GM18861 (cell line): ENCODE measurements around the gene SLC44A4.
"Not testable (repeated sequence)": the region's sequence is repeated elsewhere in the genome, so short reads cannot be mapped to it uniquely, and the experiment has no call there.

Source experiments
- ATAC-seq: cut with Tn5 transposase; IDR thresholded peaks from one replicate; pipeline ENCODE4 v1.9.1; 2021; ENCODE audit not compliant: unreplicated experiment

SLC44A4 gene

GRCh38 chr6:31830886-31831335 is 47.9 kb downstream of the SLC44A4 start:
- ATAC-seq, result no peak

DNA sequence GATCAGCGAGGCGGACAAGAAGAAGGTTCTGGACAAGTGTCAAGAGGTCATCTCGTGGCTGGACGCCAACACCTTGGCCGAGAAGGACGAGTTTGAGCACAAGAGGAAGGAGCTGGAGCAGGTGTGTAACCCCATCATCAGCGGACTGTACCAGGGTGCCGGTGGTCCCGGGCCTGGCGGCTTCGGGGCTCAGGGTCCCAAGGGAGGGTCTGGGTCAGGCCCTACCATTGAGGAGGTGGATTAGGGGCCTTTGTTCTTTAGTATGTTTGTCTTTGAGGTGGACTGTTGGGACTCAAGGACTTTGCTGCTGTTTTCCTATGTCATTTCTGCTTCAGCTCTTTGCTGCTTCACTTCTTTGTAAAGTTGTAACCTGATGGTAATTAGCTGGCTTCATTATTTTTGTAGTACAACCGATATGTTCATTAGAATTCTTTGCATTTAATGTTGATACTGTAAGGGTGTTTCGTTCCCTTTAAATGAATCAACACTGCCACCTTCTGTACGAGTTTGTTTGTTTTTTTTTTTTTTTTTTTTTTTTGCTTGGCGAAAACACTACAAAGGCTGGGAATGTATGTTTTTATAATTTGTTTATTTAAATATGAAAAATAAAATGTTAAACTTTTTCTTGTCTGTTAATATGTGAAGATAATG is 49.0 kb downstream of the SLC44A4 start:
- no peak for ATAC-seq

DNA sequence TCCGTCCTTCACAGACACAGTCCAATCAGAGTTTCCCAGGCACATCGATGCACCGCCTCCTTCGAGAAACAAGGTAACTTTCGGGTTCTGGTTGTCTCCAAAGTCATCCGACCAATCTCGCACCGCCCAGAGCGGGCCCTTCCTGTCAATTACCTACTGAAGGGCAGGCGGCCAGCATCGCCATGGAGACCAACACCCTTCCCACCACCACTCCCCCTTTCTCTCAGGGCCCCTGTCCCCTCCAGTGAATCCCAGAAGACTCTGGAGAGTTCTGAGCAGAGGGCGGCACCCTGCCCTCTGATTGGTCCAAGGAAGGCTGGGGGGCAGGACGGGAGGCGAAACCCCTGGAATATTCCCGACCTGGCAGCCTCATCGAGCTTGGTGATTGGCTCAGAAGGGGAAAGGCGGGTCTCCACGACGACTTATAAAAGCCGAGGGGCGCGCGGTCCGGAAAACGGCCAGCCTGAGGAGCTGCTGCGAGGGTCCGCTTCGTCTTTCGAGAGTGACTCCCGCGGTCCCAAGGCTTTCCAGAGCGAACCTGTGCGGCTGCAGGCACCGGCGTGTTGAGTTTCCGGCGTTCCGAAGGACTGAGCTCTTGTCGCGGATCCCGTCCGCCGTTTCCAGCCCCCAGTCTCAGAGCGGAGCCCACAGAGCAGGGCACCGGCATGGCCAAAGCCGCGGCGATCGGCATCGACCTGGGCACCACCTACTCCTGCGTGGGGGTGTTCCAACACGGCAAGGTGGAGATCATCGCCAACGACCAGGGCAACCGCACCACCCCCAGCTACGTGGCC is 51.3 kb downstream of the SLC44A4 start, which contains the start of gene HSPA1B:
TSS of gene HSPA1B (plus strand) at position 453 of the 794 bp plus-strand sequence. CDS start at position 666, 213 bp downstream.
- peak; percentile 60 for ATAC-seq

- ATAC-seq, result no peak
Observed at GRCh38 chr6:31826793-31827285, 52.0 kb downstream of the SLC44A4 start.

DNA sequence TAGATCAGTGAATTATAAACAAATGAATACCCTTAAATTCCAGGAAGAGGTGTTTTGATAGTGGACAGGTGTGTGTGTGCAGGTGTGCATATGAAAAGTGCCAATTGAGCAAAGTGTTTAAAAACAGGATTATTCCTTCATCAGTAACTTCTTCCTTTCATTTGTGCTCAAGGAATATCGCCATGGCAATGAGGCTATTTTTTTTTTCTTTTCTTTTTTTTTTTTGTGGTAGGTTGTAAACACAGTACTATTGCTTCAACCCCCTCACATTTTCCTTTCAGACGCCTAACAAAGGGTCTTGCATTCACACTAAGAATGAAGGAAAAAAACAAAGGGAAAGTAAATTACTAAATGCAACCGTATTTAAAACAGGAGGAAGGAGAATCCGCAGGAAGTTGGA is 53.2 kb downstream of the SLC44A4 start:
- no peak for ATAC-seq

DNA sequence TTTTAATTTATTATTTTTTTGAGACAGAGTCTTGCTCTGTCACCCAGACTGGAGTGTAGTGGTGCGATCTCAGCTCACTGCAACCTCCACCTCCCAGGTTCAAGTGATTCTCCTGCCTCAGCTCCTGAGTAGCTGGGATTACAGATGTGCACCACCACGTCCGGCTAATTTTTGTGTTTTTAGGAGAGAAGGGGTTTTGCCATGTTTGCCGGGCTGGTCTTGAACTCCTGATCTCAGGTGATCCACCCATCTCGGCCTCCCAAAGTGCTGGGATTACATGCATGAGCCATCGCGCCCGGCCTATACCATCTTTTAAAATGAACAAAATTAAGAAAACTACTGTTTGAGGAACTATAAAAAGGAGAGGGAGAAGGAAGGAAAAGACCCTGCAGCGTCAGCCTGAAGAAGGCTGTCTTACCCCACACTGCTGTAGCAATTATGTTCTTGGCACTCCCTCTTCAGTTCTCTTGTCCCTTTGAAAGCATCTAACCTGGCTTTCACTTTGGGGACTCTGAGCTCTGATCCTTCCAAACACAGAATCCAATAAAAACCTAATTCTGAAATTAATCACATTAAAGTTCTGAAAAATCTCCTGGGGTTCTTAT is 55.1 kb downstream of the SLC44A4 start:
- ATAC-seq, result not testable (repeated sequence)

DNA sequence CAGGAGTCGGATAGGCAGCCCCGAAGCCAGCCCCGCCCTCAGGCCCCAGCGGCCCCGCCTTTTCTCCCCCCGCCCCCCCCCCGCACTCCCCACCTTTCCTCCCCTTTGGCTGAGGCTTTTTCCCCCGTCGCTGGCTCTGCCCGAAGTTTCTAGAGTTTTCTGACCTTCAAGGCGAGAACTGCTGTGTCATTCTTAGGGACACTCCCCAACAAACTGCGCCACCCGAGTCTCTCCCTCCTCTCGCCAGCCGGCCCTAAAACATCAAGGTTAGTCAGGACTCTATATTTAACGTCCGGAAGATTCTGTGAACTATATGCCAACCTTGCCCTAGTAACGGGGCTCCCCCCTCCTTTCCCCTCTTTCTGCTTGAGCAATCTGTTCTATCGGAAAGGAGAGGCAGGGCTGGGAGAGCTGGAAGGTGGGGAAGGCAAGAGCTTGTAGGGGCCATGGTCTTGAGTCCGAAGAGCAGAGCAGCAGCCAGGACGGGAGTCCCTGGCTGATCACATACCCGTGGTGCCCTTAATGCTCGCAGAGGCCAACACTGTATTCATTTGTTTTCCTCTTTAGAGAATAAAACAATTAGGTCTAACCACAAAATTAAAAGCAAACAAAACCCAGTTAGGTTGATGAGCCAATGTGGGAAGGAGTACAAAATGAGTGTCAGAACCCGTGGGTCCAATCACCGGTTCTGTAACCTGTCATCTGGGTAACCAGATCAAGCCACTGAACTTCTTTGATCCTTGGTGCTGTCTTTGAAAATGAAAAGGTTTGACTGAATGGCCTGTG is 56.6 kb downstream of the SLC44A4 start:
- peak; percentile 21 for ATAC-seq

GRCh38 chr6:31821301-31822035 is 57.3 kb downstream of the SLC44A4 start:
- peak; percentile 36 for ATAC-seq

- ATAC-seq, result not testable (repeated sequence)
Observed at GRCh38 chr6:31820399-31820798, 58.4 kb downstream of the SLC44A4 start.

DNA sequence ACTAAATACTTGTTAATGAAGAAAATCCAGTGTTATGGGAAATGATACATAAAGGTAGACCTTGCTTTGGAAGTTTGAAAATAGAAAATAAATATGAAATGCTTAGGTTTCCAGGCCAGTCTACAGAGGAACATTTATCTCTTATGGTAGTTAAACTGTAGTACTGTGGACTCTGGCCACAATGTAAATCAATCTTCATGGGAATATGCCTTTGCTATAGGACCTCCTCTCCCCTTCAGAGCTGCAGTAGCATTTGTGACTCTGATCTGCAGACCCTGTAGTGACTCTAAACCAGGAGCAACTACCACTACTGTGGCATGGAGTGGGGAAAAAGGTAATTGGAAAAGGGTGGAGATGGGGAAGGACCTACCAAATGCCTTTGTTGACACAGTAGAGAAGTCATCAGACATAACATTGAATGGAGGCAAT is 58.9 kb downstream of the SLC44A4 start:
- ATAC-seq, result no peak

DNA sequence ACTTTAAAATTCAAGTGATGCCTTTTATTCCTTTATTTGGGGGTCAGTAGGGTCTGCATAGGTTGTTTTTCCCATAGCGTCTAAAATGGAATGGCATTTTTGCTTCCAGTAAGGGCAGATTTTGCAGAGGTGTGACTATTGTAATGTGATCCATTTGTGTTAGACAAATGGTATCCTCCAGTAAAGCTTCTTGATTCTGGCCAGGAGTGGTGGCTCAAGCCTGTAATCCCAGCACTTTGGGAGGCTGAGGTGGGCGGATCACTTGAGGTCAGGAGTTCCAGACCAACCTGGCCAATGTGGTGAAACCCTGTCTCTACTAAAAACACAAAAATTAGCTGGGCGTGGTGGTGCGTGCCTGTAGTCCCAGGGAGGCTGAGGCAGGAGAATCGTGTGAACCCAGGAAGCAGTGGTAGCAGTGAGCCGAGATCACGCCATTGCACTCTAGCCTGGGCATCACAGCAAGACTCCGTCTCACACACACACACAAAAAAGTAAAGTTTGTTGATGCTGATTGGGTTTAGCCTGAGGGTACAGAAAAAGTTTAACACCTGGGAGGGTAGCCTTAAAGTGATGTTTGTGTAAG is 60.8 kb downstream of the SLC44A4 start:
- not testable (repeated sequence) for ATAC-seq

DNA sequence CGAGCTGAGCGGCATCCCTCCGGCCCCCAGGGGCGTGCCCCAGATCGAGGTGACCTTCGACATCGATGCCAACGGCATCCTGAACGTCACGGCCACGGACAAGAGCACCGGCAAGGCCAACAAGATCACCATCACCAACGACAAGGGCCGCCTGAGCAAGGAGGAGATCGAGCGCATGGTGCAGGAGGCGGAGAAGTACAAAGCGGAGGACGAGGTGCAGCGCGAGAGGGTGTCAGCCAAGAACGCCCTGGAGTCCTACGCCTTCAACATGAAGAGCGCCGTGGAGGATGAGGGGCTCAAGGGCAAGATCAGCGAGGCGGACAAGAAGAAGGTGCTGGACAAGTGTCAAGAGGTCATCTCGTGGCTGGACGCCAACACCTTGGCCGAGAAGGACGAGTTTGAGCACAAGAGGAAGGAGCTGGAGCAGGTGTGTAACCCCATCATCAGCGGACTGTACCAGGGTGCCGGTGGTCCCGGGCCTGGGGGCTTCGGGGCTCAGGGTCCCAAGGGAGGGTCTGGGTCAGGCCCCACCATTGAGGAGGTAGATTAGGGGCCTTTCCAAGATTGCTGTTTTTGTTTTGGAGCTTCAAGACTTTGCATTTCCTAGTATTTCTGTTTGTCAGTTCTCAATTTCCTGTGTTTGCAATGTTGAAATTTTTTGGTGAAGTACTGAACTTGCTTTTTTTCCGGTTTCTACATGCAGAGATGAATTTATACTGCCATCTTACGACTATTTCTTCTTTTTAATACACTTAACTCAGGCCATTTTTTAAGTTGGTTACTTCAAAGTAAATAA is 61.5 kb downstream of the SLC44A4 start:
- not testable (repeated sequence) for ATAC-seq

GRCh38 chr6:31815025-31815838 is 63.6 kb downstream of the SLC44A4 start, which contains the start of the genes HSPA1A and HSPA1L:
TSS of gene HSPA1A (plus strand) at chr6:31815543. CDS start at chr6:31815757, 214 bp downstream.
TSS of gene HSPA1L (minus strand) at chr6:31815283. CDS start at chr6:31811972, 3,311 bp downstream.
- ATAC-seq, result no peak

DNA sequence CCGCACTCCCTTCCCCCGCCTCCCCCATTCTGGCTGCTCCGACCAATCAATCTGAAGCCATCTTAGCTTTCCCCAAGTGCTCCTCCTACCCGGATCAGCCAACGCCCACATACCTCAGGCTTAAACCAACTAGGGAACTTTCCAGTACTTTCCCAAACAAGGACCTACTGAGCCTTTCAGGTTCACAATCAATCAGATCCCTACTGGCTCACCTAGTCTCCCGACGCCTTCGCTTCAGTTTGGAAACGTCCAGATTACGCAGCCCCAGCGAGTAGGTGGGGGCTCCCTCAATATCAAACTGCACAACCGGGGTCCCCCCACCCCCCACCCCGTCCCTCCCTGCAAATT is 64.1 kb downstream of the SLC44A4 start:
- ATAC-seq, result no peak

- ATAC-seq, result no peak
Observed at GRCh38 chr6:31813465-31813849, 65.3 kb downstream of the SLC44A4 start.
